HG03342 (cell line): Measurements from ENCODE around the gene NKX3-2.
"Not testable (repeated sequence)": the region's sequence is repeated elsewhere in the genome, so short reads cannot be mapped to it uniquely, and the experiment has no call there.

ENCODE experiments used
- ATAC-seq: cut with Tn5 transposase; IDR thresholded peaks from one replicate; pipeline ENCODE4 v1.9.1; 2021; ENCODE audit warnings: mild to moderate bottlenecking, moderate library complexity; ENCODE audit not compliant: unreplicated experiment

The NKX3-2 gene

GRCh38 chr4:13543839-13544605 lies at the start of gene NKX3-2:
NKX3-2 (minus strand) TSS chr4:13544508; CDS start chr4:13544414, 94 bp downstream.
- no peak for ATAC-seq

- no peak for ATAC-seq
These were observed 47.9 kb upstream of the NKX3-2 start for GRCh38 chr4:13592220-13592619.

- ATAC-seq, result no peak
These were observed 46.5 kb upstream of the NKX3-2 start for GRCh38 chr4:13590766-13591165.

DNA sequence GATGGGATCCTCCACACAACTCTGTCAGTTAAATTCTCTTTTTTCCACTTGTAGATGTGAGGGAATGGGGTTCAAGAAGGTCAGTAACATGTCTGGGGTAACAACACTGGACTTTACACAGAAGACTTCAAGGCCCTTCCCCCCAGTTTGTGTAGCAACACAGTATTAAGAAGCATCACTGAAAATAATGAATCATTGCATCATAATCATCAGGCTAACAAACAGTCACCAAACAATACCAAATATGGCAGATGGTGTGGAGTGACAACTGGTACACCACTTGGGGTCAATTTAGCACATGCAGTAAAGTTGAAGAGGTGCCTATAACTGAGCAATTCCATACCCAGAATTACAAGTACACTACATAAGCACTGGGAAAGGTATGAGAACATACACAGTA lies 44.6 kb upstream of the NKX3-2 start:
- ATAC-seq, result no peak

- no peak for ATAC-seq
These were observed 40.2 kb upstream of the NKX3-2 start for GRCh38 chr4:13584481-13584880.

DNA sequence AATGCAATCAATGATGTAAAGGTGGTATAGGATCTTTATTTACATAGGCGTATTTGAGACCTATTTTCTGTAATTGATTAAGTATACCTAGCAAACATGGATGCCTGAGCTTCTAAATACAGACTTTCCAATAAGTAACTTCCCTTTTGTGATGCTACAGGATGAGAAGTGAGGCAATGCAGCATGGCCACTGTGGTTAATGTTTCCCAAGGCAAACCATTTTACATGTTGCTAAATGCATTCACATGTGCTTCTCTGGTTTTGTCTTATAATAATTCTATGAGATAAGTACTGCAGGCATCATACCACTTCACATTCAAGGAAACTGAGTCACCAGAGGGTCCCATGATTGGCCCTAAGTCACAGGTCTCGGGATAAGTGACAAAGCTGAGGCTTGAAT lies 35.7 kb upstream of the NKX3-2 start:
- ATAC-seq, result no peak

DNA sequence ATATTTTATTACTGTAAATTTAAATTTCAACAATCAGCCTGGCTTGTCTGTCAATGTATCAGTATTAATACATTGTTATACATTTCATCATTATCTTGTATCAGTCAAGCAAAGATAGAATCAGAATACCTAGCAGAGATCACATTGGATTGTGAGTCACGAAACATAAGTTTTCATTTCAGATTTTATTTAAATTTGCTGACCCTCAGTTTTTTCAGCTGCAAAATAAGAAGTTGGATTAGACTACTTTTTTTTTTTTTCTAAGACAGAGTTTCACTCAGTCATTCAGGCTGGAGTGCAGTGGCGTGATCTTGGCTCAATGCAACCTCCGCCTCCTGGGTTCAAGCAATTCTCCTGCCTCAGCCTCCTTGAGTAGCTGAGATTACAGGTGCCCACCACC lies 33.4 kb upstream of the NKX3-2 start:
- ATAC-seq, result no peak

DNA sequence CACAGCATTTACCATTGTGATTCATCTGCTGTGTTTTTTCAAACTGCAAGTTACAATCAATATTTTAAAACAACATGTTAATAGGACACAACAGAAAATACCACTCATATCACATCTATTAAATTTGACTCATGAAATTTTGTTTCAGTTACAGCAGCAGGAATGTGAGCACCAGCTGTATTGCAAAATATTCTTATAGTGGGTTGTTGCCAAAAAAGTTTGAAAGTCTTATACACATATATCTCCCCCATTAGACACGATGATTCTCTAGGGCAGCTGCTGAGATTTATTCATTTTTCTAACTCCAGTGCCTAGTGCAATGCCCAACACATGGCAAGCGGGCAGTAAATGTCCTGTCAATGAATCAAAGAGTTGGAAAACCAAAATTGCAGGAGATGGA lies 26.6 kb upstream of the NKX3-2 start:
- no peak for ATAC-seq

DNA sequence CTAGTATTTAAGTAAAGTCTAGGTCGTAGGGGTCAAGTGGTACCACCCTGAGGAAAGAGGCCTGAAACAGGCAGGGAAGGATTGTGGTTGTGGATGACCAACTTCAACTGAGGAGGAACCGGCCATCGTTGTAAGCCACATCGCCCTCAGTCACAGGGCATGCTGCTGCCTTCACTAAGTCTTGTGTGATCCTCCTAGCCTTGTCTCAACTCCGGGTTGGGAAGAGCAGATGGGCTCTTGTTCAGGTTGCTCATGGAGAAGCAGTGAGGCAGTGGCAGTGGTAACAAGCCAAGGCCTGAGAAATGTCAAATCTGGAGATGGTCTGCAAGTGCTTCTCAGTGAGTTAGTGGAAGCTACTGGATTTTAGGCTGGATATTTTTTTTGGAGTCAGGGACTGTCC lies 22.8 kb upstream of the NKX3-2 start:
- no peak for ATAC-seq

- no peak for ATAC-seq
These were observed 18.6 kb upstream of the NKX3-2 start for GRCh38 chr4:13562876-13563275.

DNA sequence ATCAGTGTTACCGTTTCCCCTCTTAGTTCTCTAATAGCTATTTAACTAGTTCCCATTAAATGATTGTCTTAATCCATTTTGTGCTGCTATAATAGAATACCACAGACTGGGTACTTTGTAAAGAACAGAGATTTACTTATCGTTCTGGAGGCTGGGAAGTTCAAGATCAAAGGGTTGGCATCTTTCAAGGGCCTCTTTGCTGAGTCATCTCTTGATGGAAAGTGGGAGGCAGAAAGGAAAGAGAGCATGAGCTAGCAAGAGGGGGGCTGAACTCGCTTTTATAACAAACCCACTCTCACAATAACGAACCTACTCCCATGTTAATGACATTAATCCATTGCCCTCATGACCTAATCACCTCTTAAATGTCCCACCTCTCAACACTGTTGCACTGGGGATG lies 17.4 kb upstream of the NKX3-2 start:
- ATAC-seq, result no peak

DNA sequence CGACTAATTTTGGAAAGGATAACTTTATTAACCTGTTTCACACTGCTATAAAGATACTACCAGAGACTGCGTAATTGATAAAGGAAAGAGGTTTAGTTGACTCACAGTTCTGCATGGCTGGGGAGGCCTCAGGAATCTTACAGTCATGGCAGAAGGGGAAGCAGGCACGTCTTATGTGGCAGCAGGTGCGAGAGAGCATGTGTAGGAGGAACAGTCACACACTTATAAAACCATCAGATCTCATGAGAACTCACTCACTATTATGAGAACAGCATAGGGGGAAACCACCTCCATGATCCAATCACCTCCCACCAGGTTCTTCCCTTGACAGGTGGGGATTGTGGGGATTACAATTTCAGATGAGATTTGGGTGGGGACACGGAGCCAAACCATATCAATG lies 15.8 kb upstream of the NKX3-2 start:
- not testable (repeated sequence) for ATAC-seq

- ATAC-seq, result no peak
These were observed 15.1 kb upstream of the NKX3-2 start for GRCh38 chr4:13559413-13559812.

GRCh38 chr4:13558881-13559280 lies 14.6 kb upstream of the NKX3-2 start:
- ATAC-seq, result no peak

GRCh38 chr4:13555325-13555724 lies 11.0 kb upstream of the NKX3-2 start:
- ATAC-seq, result no peak

- ATAC-seq, result no peak
These were observed 8.8 kb upstream of the NKX3-2 start for GRCh38 chr4:13553081-13553480.

GRCh38 chr4:13548984-13549546 lies 4.8 kb upstream of the NKX3-2 start:
- ATAC-seq, result peak; percentile 79

GRCh38 chr4:13548059-13548983 lies 4.0 kb upstream of the NKX3-2 start:
- no peak for ATAC-seq

DNA sequence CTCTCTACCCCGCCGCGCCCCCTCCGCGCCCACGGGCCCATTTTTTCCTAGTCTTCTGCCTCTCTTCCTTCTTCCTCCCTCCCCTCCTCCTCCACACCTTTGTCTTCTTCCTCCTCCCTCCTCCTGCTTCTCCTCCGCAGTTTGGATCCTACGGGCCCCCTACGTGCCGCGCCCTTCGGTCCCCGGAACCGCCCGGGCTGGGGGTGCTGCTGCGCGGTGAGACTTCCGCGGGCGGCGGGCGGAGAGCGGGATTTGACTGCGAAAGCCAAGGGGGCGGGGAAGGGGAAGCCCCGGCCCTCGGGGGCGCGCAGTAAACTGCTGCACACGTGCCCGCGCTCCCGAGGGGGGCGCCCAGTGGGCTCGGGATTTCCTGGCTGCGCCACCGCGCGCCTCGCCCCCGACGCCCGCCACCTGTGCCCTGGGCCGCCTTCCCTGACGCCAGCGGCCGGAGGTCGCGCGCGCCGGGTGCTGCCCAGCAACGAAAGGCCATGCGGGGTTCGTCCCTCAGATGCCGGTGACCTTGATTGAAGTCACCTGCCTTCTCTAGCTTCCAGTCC lies 3.3 kb upstream of the NKX3-2 start:
- no peak for ATAC-seq

DNA sequence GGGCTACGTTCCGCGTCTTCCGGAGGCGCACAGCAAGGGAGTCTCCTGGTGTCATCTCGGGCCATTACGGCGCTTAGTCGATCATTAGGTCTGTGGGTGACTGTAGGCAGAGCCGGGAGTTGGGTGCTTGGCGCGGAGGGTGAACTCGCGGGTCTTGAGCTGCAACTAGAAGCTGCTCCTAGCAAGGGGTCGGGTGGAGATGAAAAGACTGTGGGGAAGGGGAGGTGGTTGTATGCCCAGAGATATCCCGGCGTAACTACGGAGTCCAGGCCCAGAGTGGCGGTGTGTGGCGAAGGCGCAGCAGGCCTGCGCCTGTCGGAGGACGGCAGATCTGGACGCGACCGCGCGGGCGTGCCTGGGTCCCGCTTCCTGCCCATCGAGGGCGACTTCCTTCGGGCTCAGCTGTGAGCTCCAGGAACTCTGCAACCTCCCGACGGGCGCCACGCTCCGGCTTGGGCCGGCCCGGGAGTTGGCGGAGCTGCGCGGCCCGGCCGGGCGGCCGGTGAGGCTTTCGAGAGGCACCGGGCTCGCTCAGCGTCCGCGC lies 2.7 kb upstream of the NKX3-2 start:
- ATAC-seq, result no peak
